Stimulated activated naive CD4-positive, alpha-beta T cell treated with Interleukin-2 at 50 U/mL for 16 hours (primary cell): Measurements from ENCODE around the gene DCTPP1.

Experiments
- DNase-seq: peaks from one replicate; lab custom pipeline; 2025; lab: John Stamatoyannopoulos, UW

Gene DCTPP1

GRCh38 chr16:30381291-30382041 is 48.4 kb downstream of the DCTPP1 start:
- DNase-seq, result no peak

GRCh38 chr16:30380803-30381208 is 49.0 kb downstream of the DCTPP1 start:
- no peak for DNase-seq

- no peak for DNase-seq
Measured at GRCh38 chr16:30380072-30380802, 49.6 kb downstream of the DCTPP1 start.

GRCh38 chr16:30379158-30379783 is 50.6 kb downstream of the DCTPP1 start:
- DNase-seq, result no peak

GRCh38 chr16:30378236-30379157 is 51.3 kb downstream of the DCTPP1 start:
- DNase-seq, result peak; percentile 97

- DNase-seq, result peak; percentile 86
Measured at GRCh38 chr16:30377812-30378235, 52.0 kb downstream of the DCTPP1 start.

GRCh38 chr16:30377050-30377811 is 52.6 kb downstream of the DCTPP1 start:
- no peak for DNase-seq

GRCh38 chr16:30376461-30376902 is 53.3 kb downstream of the DCTPP1 start:
- DNase-seq, result no peak

- no peak for DNase-seq
Measured at GRCh38 chr16:30375864-30376263, 54.0 kb downstream of the DCTPP1 start.

GRCh38 chr16:30374538-30374937 is 55.3 kb downstream of the DCTPP1 start, which contains the start of gene MYL11:
MYL11 (plus strand) TSS chr16:30374802; CDS start chr16:30374858, 56 bp downstream.
- no peak for DNase-seq
